Measurements from ENCODE around the gene SH3RF3.

- TF ChIP-seq CTCF (IDR thresholded peaks at IDR 0.05) (no peak), POLR2A (IDR thresholded peaks at IDR 0.05) (no peak)
Measured at GRCh38 chr2:109132626-109133025, 3.6 kb downstream of the SH3RF3 start.

Data from breast epithelium (tissue), 3 donors.